SU-DHL-6 (cell line): ENCODE data around the gene TMEM258.

ENCODE experiments used
- EZH2phosphoT487 ChIP-seq: fragments of 200-600 bp; sonication (generic), shearing (Covaris generic); conservative IDR thresholded peaks from 2 replicates; pipeline ENCODE4 v1.6.1; 2018; ENCODE audit warnings: mild to moderate bottlenecking, antibody characterized with exemption, low read length, moderate library complexity, mixed read lengths
- TF ChIP-seq, protein P1 (sequence below): fragments of 200-600 bp; sonication (generic); IDR thresholded peaks from one replicate; pipeline ENCODE4 v1.5.1; 2017; ENCODE audit warnings: antibody characterized with exemption, mild to moderate bottlenecking, low read length, moderate library complexity; ENCODE audit not compliant: insufficient read depth, poor library complexity, severe bottlenecking

DNA sequence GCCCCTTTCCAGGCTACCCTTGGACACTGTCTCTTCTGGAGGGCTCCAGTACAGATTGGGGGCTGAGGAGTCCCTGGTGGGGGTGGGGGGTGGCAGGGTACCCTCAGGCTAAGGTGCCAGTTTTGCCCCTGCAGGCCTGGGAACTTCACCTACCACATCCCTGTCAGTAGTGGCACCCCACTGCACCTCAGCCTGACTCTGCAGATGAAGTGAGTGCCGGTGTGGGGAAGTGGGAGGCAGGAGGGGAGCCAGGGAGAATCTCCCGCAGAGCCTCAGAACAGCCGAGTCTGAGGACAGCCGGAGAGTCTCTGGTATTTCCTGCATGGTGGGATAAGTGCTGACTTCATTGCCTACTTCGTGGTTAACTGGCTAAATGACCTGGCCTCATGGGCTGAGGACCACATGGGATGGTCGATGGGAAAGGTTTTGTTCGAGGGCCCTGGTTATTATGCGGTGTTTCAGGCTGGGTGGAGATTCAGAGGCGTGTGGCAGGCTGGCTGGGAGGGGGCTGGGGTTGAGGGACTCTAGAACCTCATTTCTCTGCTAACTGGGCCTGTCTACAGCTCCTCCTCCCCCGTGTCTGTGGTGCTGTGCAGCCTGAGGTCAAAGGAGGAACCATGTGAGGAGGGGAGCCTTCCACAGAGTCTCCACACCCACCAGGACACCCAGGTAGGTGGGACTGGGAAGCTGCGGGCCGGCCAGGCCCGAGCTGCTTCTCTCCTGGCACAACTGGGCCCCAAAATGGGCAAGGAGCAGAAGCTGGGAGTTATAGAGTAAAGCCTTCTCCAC, 8.5 kb downstream of the TMEM258 start:
- TF ChIP-seq, protein P1, sequence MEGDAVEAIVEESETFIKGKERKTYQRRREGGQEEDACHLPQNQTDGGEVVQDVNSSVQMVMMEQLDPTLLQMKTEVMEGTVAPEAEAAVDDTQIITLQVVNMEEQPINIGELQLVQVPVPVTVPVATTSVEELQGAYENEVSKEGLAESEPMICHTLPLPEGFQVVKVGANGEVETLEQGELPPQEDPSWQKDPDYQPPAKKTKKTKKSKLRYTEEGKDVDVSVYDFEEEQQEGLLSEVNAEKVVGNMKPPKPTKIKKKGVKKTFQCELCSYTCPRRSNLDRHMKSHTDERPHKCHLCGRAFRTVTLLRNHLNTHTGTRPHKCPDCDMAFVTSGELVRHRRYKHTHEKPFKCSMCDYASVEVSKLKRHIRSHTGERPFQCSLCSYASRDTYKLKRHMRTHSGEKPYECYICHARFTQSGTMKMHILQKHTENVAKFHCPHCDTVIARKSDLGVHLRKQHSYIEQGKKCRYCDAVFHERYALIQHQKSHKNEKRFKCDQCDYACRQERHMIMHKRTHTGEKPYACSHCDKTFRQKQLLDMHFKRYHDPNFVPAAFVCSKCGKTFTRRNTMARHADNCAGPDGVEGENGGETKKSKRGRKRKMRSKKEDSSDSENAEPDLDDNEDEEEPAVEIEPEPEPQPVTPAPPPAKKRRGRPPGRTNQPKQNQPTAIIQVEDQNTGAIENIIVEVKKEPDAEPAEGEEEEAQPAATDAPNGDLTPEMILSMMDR, result no peak
- TF ChIP-seq EZH2phosphoT487, result no peak
